Stimulated activated CD8-positive, alpha-beta memory T cell treated with anti-CD3 and anti-CD28 coated beads, Interleukin-7, amount 100 ng/mL, for 24 hours (primary cell): ENCODE data around the gene VASN.
A peak's percentile ranks its signal among the peaks of the same experiment; 100 is the strongest.
"Not testable (repeated sequence)": the region's sequence is repeated elsewhere in the genome, so short reads cannot be mapped to it uniquely, and the experiment has no call there.

Experiments
- DNase-seq: peaks from one replicate; pipeline ENCODE4 v3.0.0-alpha.2; 2020; ENCODE audit warnings: low read depth

VASN gene

DNA sequence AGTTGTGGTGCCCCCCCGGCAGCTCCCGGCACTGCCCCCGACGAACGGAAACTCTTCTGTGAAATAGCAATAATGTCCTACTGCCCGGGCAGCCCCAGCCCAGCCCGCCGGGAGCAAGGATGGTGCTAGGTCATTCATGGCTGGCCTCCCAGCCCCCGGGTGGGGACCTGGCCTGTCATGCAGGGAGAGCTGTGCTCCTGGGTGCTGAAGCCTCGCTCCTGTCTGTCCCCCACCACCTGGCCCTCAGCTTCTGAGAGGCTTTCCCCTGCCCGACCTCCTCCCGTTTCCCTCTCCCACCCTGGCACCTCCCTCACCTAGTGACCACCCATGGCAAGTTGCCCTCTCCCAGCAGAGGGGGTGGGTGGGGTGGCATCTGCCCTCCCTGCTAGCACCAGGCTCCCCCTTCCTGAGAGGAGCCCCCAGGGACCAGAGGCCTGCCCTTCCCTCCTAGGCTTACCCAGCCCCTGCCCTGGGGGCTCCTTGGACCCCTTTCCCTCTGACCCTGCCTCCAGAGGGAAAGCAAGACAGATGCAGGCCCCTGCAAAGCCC is 34.0 kb upstream of the VASN start:
- no peak for DNase-seq

DNA sequence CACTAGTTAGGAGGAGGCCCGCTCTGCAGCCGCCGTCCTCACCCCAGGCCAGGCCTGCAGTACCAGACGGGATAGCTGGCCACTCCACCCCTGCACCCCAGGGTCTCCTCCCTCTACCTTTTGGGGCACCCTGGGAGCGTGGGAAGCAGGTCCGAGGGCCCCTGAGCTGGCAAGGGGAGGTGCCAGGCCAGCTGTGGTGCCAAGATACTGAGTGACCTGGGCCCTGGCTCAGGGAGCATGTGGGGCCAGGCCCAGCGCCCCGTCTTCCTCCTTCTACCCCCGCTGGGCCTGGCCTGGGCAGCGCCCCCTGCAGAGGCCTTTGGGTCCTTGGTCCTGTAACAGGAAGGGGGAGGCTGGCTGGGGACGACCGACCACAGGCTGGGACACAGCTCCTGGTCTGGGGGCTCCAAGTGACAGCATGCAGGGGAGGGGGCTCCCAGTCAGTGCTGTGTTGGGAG is 33.5 kb upstream of the VASN start:
- no peak for DNase-seq

DNA sequence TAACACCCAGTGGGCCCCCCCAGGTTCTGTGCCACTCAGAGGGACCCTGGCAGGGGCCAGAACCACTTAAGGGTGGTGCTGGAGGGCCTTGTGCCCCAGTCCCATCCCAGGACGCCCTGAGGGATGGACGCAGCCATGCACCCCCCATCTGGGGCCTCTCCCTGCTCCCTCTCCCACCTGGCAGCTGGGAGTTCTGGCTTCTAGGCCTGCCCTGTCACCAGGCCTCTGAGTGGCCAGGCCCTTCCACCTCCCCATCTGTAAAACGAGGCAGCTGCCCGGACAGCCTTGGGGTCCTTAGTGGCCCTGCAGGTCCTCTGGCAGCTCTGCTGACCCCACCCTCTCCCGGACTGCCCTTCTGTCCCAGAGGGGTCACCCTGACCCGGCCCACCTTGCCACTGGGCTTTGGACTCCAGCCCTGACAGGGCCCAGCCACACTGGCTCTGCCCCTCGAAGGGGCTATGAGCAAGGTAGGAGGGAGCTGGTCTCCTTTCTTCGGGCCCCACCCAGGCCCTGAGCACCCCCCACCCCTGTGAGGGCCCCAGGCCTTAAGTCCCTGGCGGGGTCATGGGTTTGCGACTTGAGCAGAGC is 32.8 kb upstream of the VASN start:
- DNase-seq = no peak

DNA sequence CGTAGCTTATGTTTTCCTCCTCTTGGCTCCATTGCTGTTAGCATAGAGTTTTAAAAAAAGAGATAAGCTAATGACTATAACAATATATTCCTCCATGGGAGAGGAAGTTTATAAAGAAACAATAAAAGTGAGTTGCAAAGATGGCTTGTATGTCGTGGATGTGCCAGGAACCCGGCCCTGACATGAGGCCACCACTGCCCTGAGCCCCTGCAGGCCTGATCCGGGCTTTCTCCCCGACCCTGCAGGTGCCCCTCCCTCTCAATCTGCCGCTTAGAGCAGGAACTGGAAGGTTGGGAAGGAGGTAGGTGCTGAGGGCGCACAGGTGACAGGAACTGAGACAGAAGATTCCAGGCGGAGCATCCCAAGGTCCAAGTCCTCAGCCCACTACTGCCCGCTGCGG is 32.2 kb upstream of the VASN start:
- no peak for DNase-seq

DNA sequence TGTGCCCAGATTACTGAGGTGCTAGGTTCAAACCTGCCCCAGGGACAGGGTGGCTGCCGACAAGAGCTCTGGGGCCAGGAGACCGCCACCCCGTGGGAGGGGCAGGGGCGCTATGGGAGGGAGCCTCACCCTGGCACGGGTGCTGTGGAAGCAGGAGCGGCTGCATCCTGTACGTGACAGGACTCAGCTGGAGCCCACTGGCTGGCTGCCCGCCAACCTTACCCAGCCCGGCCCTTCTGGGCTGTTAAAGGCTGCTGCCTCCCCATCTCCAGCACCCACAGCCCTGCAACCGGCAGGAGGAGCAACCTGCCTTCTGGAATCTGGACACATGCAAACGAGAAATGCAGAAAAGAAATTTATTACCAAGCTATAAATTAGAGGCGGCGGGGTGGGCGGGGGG is 31.7 kb upstream of the VASN start:
- no peak for DNase-seq

DNA sequence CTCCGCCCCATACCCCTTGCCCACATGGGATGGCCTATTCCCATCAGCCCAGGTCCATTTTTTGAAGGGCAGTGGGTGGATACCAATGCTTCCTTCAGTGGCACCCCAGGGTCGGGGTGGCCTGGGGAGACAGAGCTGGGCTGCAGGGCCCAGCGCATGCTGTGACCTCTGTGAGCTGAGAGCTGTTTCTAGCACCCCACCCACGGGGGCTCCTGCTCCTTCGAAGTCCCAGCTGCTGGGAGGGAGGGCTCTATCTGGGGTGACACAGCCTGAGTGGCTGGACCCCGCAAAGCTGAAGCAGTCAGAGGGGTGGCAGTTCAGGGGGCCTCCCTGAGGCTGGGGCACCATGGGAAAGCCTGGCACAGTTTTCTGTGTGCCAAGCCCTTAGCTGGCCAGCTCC is 31.2 kb upstream of the VASN start:
- DNase-seq = no peak

DNA sequence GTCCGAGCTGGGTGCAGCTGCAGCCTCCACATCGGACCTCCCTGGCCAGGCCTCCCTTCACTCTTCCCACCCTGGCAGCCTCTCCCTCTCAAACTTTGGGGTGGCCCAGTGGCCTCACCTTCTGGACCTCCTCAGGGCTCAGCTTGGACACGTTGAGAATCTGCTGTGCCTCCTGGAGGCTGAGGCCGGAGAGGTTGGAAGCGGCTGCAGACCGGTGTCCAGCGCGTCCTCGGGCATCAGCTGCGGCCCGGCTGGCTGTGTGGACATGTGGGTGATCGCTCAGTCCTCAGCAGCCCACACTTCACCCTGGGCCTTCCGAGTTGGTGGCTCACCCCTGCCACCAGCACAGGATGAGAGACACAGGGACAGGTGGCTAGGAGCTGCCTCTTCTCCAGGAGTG is 30.4 kb upstream of the VASN start:
- DNase-seq = no peak

DNA sequence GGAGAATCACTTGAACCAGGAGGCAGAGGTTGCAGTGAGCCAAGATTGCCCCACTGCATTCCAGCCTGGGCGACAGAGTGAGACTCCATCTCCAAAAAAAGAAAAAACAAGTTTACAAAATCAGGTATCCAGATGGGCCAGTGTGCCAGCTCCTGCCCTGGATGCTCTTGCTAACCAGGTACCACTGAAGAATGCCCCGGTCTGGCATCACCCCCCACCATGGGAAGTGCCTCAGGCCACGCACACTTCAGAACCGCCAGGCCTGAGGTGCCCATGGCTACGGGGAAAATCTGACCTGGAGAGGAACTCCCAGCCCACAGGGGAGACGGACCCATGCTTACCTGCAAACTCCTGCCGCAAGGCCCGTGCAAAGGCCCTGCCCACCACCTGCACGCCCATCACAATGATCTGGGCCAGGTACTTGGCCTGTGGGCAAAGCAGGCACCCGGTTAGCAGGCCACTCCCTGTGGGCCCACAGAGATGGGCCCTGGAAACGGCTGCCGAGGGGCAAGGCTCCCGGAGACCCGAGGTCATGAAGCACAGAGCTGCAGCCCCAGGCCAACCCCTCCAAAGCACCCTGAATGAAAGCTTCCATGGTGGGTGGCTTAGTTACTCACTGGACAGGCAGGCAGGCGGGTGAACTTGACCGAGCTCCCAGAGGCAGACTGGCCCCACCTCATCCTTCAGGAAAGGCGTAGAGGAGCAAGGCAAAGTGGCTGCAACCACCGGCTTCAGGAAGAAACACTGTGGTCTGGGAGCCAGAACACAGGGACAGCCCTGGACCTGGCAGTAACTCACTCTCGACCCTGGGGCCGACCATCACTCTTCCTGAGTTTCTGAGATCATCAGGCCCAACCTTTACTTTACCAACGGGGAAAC is 28.5 kb upstream of the VASN start:
- DNase-seq = no peak

DNA sequence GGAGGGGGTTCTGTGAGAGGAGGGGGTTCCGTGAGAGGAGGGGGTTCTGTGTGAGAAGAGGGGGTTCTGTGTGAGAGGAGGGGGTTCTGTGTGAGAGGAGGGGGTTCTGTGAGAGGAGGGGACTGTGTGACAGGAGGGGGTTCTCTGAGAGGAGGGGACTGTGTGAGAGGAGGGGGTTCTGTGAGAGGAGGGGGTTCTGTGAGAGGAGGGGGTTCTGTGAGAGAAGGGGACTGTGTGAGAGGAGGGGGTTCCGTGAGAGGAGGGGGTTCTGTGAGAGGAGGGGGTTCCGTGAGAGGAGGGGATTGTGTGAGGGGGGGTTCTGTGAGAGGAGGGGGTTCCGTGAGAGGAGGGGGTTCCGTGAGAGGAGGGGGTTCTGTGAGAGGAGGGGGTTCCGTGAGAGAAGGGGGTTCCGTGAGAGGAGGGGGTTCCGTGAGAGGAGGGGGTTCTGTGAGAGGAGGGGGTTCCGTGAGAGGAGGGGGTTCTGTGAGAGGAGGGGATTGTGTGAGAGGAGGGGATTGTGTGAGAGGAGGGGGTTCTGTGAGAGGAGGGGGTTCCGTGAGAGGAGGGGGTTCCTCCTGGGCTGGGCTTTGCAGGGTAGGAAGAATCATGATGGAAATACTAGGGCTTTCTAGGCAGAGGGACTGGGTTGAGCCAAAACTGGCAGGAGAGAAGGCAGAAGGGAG is 27.2 kb upstream of the VASN start:
- not testable (repeated sequence) for DNase-seq

DNA sequence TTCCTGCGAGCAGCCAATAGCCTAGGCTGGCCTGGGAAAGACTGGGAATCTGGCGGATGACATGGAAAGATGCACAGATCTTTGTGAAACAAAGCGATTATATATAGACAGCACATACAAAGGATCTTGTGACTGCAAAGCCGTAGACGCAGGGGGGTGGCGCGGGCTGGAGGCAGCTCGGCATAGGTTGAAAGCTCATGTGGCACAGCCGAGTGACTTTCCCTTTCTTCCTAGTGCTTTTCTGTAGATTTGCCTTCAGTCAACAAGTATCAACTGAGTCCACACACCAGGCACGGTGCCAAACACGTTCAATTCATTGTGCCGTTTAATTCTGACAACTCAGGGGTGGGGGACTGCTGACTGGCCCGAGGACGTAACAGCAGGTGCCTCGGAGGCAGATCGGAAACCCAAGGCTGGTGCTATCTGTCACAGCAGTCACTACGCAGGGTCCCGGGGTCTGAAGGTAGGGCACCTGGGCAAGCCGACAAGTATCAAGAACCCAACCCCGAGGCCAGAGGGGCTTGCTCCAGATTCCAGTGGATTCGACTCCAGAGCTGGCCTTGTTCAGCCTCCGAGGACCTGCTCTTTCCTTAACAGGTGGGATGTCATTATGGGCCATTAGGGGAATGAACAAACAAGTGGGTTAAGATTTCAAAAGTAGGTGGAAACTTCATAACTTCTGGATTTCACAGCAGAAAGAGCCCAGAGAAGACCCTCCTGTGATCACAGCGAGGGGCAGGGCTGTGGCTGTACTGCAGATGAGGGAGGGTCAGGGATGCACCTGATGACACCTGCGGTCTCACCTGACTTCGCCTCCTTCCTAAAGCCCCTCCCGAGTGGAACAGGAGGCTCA is 26.4 kb upstream of the VASN start:
- no peak for DNase-seq

DNA sequence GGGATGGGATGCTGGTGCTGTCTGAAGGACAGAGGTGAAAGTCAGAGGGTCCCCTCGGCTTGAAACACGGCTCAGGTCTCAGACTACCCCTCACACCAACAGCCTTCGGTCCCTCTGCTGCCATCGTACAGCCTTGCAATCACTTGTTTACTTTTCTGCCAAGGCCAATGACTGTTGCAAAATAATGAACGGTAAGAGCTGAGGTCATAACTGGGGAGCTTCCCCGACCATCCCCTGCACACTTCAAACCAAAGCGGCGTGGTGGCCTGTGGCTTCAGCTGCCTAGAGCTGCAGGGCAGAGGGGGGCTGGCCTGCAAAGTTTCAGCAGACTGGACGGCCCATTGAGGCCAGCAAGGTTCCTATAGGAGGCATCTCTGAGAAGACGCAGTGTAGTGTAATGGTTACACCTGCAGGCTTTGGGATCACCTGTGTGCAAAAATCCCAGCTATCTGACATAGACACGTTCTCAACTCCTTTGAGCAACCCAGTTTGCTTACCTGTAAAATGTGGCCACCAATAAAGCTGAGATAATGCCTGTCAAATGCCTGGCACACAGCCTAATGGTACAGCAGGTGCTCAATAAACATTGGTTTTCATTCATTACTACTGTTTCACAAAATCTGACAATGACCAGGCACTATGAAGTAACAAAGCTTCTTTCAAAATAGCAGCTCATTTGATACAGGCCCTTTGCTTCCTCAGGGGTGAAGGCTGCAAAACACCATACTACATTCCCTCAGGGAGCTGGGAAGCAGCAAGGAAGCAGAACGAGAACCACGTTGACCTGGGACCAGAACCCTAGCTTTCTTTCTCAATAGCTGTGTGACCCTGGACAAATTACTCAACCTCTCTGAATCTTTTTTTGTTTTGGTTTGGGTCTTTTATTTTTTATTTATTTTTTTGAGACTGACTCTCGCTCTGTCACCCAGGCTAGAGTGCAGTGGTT is 25.5 kb upstream of the VASN start:
- DNase-seq = no peak

DNA sequence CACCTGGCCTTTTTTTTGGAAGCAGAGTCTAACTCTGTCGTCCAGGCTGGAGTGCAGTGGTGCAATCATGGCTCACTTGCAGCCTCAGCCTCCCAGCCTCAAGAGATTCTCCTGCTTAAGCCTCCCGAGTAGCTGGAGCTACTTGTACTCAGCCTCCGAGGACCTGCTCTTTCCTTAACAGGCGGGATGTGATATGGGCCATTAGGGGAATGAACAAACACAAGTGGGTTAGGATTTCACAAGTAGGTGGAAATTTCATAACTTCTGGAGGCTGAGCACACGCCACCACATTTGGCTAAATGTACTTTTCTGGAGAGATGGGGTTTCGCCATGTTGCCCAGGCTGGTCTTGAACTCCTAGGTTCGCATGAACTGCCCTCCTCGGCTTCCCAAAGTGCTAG is 24.6 kb upstream of the VASN start:
- no peak for DNase-seq

DNA sequence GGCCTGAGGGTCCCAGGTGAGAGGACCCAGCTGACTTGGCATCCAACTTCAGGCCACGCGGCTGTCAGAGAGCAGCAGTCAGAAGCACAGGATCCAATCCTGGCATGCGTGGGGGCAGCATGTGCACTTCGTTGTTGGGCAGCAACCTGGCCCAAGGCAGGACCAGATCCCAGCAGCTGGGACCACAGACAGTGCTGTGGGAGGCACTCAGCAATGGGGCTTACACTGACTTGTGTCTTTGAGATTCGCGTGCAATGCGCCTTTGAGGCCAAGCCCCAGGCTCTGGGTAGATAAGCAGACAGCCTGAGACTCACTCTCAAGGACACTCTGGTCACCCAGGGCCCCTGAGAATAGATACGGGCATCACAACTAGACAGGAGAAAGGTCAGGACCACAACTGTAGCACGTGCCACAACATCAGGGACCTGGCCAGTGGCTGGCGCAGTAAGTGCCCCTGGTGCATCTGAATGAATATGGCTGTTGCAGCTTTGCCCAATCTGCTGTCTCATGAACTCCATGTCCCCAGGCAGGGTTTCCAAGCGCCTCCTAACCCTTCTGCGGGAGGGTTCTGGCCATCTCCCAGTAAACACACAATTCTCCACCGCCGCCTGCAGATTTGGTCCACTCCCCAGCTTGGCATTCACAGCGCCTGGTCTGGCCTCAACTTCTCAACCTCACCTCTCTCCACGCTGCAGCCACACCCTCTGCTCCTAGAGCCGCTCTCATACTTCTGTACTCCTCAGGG is 23.7 kb upstream of the VASN start:
- no peak for DNase-seq

DNA sequence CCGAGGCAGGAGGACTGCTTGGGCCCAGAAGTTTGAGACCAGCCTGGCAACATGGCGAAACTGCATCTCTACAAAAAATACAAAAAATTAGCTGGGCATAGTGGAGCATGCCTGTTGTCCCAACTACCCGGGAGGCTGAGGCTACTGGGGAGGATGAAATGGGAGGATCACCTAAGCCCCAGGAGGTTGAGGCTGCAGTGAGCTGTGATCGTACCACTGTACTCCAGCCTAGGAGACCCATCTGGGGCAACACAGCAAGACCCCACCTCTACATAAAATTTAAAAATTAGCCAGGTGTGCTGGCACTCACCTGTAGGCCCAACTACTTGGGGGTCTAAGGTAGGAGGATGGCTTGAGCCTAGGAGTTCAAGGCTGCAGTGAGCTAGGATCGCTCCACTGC is 22.3 kb upstream of the VASN start:
- DNase-seq = no peak

DNA sequence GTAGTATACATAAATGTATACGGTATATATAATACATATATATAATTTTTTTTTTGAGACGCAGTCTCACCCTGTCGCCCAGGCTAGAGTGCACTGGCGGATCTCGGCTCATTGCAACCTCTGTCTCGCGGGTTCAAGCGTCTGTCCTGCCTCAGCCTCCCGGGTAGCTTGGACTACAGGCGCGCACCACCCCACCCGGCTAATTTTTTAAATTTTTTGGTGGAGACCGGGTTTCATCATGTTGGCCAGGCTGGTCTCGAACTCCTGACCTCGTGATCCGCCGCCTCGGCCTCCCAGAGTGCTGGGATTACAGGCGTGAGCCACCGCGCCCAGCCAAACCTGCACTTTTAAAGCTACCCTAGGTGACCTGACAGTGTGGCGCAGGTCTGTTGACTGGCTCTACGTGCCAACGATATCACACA is 21.3 kb upstream of the VASN start:
- DNase-seq = no peak

DNA sequence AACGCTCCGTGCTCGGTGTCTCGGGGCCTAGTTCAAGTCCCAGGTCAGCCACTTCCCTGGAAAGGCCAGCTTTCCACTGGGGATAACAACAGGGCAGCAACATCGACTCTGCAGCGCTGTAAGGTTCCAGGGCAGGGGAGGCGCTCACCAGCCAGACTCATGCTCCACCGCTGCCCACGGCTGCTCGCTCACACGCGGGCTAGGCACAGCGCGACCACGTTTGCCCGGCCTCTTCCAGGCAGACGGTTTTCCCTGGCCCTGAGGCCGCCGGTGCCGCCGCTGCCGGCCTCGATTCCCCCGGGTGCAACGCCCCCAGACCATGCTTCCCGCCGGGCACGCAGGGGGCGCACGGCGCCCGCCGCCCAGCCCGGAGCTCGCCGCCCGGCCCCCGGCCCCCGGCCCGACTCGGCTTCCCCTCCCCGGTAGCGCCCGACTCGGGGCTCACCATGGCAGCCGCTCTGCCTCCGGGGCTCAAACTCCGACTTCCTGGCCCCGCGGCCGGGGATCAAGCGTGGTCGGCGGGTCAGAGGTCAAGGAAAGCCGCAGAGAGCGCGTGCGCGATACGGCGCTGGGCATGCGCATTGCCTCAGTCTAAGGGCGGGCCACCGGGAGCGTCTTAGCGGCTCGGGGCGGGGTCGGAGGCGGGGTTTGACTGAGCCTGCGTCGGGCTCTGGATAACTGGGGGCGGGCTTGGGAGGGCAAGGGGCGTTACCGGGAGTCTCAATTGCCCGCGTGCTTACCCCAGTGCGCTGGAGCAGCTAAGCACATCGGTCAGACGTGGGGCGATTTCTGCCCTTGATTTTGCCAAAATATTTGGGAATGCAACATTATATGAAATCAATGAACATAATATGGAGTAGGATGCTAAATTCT is 20.6 kb upstream of the VASN start, which contains the start of gene PAM16:
Gene PAM16 (minus strand): TSS at position 535 of the 873 bp plus-strand sequence. CDS start 87 bp downstream, at position 448.
- DNase-seq = peak; percentile 99

DNA sequence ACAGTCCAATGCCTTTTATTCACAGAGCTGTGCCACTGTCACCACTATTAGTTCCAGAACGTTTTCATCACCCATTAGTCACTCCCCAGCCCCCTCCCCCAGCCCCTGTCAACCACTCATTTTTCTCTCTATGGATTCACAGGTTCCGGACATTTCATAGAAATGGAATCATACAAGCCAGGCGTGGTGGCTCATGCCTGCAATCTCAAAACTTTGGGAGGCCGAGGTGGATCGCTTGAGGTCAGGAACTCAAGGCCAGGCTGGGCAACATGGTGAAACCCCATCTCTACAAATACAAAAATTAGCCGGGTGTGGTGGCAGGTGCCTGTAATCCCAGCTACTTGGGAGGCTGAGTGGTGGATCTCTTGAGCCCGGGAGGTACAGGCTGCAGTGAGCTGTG is 19.8 kb upstream of the VASN start:
- no peak for DNase-seq

DNA sequence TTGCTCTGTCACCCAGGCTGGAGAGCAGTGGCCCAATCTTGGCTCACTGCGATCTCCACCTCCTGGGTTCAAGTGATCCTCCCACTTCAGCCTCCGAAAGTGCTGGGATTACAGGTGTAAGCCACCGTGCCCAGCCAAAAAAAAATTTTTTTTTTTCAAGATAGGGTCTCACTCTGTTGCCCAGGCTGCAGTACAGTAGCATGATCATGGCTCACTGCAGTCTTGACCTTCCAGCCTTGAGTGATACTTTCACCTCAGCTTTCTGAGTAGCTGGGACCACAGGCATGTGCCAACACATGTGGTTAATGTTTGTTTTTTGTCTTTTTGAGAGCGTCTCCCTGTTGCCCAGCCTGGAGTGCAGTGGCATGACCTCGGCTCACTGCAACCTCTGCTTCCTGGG is 18.8 kb upstream of the VASN start:
- DNase-seq = no peak

DNA sequence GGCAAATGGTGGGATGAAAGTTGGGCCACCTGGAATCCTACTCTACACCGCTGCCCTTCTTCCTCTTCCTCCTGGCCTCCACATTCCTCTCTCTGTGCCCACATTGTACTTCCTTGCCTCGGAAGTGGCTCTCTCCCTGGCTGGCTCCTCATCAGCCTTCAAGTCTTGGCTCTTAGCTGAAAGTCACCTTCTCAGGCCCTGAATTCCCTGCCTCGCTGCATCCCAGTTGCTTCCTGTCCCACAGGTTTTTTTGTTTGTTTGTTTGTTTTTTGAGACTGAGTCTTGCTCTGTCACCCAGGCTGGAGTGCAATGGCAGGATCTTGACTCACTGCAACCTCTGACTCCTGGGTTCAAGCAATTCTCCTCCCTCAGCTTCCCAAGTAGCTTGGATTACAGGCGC is 18.0 kb upstream of the VASN start:
- no peak for DNase-seq
